ENCODE data around the gene PRKCI.
"Not testable (repeated sequence)": the region's sequence is repeated elsewhere in the genome, so short reads cannot be mapped to it uniquely, and the experiment has no call there.

The PRKCI gene

DNA sequence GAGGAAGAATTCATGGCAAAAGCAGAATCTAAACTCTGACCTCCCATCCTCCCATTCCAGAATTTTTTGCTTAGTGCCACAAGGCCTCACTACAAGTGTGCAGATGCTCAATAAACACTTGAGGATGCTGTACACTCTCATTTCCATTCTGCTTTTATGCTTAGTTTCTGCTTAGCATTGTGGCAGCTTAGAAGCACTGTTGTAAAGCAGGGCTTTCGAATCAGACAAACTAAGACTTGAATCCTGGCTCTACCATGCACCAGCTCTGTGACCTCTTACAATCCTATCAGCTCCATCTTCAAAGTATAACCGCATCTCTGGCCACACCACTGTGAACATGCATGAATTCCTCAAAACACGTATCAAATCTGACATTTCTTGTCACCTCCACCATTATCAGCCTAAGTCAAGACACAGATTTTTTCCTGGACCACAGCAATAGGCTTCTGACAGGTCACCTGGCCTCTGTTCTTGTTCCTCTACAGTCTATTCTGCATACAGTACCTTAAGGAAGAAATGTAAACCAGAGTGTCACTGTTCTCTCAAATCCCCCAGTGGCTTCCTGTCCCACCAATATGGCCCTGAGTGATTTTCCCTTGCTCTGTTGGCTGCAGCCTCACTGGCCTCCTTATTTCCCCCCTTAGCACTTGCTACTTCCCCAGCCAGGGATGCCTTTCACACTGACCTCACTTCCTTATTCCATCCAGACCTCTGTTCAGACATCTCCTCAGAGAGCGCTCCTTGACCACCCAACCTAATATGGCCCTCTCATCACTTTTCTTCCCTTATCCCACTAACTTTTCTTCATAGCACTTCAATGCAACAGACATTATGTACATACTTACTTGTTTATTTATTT, 32.6 kb upstream of the PRKCI start:
- no peak for DNase-seq (ENCODE audit: low read depth, low spot score)
- TF ChIP-seq, protein P1, sequence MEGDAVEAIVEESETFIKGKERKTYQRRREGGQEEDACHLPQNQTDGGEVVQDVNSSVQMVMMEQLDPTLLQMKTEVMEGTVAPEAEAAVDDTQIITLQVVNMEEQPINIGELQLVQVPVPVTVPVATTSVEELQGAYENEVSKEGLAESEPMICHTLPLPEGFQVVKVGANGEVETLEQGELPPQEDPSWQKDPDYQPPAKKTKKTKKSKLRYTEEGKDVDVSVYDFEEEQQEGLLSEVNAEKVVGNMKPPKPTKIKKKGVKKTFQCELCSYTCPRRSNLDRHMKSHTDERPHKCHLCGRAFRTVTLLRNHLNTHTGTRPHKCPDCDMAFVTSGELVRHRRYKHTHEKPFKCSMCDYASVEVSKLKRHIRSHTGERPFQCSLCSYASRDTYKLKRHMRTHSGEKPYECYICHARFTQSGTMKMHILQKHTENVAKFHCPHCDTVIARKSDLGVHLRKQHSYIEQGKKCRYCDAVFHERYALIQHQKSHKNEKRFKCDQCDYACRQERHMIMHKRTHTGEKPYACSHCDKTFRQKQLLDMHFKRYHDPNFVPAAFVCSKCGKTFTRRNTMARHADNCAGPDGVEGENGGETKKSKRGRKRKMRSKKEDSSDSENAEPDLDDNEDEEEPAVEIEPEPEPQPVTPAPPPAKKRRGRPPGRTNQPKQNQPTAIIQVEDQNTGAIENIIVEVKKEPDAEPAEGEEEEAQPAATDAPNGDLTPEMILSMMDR (IDR thresholded peaks at IDR 0.05; ENCODE audit: low read depth, low read length) = no peak
- no peak overlapping the region for H3K4me3 ChIP-seq (ENCODE audit: low read depth, low read length)
- in situ Hi-C loops (cut with HindIII; ENCODE audit: low sequenced_read_pairs) = no loop called here

DNA sequence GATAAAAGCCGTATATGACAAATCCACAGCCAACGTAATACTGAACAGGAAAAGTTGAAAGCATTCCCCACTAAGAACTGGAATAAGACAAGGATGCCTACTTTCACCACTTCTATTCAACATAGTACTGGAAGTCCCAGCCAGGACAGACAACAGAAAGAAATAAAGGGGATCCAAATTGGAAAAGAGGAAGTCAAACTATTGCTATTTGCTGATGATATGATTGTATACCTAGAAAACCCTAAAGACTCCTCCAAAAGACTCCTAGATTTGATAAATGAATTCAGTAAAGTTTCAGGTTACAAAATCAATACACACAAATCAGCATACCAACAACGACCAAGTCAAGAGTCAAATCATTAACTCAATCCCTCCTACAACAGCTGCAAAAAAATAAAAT, 26.5 kb upstream of the PRKCI start:
- DNase-seq (ENCODE audit: low read depth, low spot score); in situ Hi-C loops (cut with HindIII; ENCODE audit: low sequenced_read_pairs); H3K4me3 ChIP-seq (ENCODE audit: low read depth, low read length): not testable (repeated sequence)

DNA sequence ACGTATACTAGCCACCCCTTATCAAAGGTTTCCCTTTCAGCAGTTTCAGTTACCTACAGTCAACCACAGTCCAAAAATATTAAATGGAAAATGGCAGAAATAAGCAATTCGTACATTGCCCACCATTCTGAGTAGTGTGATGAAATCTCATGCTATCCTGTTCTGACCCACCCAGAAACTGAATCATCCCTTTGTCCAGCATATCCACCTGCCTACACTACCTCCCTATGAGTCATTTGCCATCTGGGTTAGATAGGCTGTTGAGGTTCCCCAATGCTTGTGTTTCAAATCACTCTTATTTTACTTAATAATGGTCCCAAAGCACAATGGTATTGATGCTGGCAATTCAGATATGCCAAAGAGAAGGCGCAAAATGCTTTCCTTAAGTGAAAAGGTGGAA, 25.4 kb upstream of the PRKCI start:
- H3K4me3 ChIP-seq (ENCODE audit: low read depth, low read length) = no peak overlapping the region
- in situ Hi-C loops (cut with HindIII; ENCODE audit: low sequenced_read_pairs) = no loop called here
- no peak for DNase-seq (ENCODE audit: low read depth, low spot score)
- TF ChIP-seq, protein P1 (IDR thresholded peaks at IDR 0.05; ENCODE audit: low read depth, low read length) = no peak

DNA sequence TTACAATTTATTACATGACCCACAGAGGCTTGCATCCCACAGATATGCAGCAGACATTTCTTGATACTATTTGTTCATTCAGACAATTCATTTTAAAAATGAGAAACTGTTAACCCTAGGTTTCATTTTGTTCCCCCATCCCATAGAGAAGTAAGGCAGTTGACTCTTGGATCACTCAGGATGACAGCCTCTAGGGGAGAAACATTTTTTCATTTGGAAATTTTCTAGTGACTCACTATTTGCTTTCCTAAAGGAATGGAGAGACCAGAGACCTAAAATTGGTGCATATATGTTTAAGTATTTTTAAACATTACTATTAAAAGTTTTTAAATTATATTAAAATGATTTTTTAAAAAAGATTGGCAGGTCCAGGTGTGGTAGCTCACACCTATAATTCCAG, 21.2 kb upstream of the PRKCI start:
- in situ Hi-C loops (cut with HindIII; ENCODE audit: low sequenced_read_pairs) = no loop called here
- no peak overlapping the region for H3K4me3 ChIP-seq (ENCODE audit: low read depth, low read length)
- DNase-seq (ENCODE audit: low read depth, low spot score) = no peak
- TF ChIP-seq, protein P1 (IDR thresholded peaks at IDR 0.05; ENCODE audit: low read depth, low read length) = no peak

DNA sequence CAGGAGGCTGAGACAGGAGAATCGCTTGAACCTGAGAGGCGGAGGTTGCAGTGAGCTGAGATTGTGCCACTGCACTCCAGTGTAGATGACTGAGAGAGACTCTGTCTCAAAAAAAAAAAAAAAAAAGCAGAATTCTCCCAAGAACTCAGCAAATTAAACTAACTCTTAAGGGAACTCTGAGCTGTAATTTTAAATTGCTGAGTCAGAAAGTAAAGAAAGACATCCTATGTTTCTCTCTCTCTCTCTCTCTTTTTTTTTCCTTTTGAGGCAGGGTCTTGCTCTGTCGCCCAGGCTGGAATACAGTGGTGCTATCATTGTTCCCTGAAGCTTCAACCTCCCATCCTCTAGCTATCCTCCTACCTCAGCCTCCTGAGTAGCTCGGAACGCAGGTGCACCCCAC, 20.7 kb upstream of the PRKCI start:
- in situ Hi-C loops (cut with HindIII; ENCODE audit: low sequenced_read_pairs) = no loop called here
- no peak overlapping the region for H3K4me3 ChIP-seq (ENCODE audit: low read depth, low read length)

DNA sequence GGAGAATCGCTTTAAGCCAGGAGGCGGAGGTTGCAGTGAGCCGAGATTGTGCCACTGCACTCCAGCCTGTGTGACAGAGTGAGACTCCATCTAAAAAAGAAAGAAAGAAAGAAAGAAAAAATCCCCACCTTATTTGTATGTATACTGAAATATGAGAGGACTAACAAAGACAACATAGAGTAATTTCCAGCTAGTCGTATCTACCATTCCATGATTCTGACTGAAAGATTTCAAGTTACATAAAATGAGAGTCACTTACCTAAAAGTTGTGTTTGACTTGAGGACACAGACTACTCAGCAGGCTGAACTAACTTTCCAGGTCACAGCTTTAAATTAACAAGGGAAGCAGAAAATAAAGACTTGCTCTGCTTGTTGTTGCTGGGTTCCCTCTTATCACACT, 18.8 kb upstream of the PRKCI start:
- DNase-seq (ENCODE audit: low read depth, low spot score) = no peak
- TF ChIP-seq, protein P1 (IDR thresholded peaks at IDR 0.05; ENCODE audit: low read depth, low read length) = no peak
- no peak overlapping the region for H3K4me3 ChIP-seq (ENCODE audit: low read depth, low read length)
- in situ Hi-C loops (cut with HindIII; ENCODE audit: low sequenced_read_pairs) = no loop called here

More for the DNA sequence above, 20.7 kb upstream of the PRKCI start:
- TF ChIP-seq, protein P1 (IDR thresholded peaks at IDR 0.05; ENCODE audit: low read depth, low read length) = no peak
- DNase-seq (ENCODE audit: low read depth, low spot score) = no peak

DNA sequence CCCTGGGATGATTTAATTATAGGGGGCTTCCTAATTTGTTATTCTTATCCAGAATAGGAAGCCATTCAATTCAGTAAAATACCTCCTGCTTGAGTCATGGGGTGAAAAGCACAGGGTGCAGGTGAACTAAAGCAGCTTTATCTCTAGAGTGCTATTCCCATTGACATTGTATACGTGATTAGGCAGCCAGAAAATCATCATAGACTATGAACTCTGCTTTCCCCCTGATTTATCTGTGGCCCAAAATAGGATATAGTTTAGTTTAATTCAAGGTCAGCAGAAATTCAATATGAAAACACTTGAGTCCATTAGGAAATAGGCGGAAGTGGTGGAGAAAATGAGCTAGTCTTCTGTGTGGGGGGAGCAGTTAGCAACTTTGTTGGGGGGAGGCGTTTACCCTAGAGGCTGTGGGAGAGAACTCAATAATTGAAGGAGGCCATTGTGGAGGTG, 18.2 kb upstream of the PRKCI start:
- TF ChIP-seq, protein P1 (IDR thresholded peaks at IDR 0.05; ENCODE audit: low read depth, low read length) = no peak
- in situ Hi-C loops (cut with HindIII; ENCODE audit: low sequenced_read_pairs) = no loop called here
- DNase-seq (ENCODE audit: low read depth, low spot score) = no peak
- no peak overlapping the region for H3K4me3 ChIP-seq (ENCODE audit: low read depth, low read length)

Measured in astrocyte of the spinal cord (primary cell).